K562 (cell line): ENCODE results near the gene RPS23. TPM values are rescaled to one million over a fixed set of nuclear protein-coding genes. Genes with fewer than 3 reads are reported as not detected.

ENCODE experiments used
- COPS2 ChIP-seq: fragments of 450-650 bp; conservative IDR thresholded peaks from 2 replicates; pipeline ENCODE4 v1.6.1; 2016; ENCODE audit warnings: mild to moderate bottlenecking, moderate library complexity
- EWSR1 ChIP-seq: fragments of 450-650 bp; IDR thresholded peaks from 2 replicates; pipeline ENCODE4 v1.6.1; 2018; ENCODE audit warnings: borderline replicate concordance, mild to moderate bottlenecking, low read depth, moderate library complexity; ENCODE audit not compliant: partially characterized antibody
- HNRNPL ChIP-seq: fragments of 200-400 bp; formaldehyde crosslinking; IDR thresholded peaks from 2 replicates; pipeline ENCODE4 v1.6.1; 2017; ENCODE audit warnings: low read depth, mild to moderate bottlenecking, low read length
- POLR2A ChIP-seq: fragments of 450-650 bp; conservative IDR thresholded peaks from 2 replicates; pipeline ENCODE4 v1.6.1; 2016
- RBFOX2 ChIP-seq: fragments of 200-400 bp; formaldehyde crosslinking; IDR thresholded peaks from 2 replicates; pipeline ENCODE4 v1.6.1; 2017; ENCODE audit warnings: low read depth, mild to moderate bottlenecking, low read length, moderate library complexity
- SIRT6 ChIP-seq: IDR thresholded peaks from one replicate; pipeline ENCODE4 v1.6.1; 2012; ENCODE audit warnings: low read depth, mild to moderate bottlenecking, control low read depth, inconsistent platforms, low read length, moderate library complexity
- SNRNP70 ChIP-seq: fragments of 200-400 bp; formaldehyde crosslinking; optimal IDR thresholded peaks from 2 replicates; pipeline ENCODE3; 2017; ENCODE audit warnings: low read depth, low read length
- XRCC3 ChIP-seq: fragments of 450-650 bp; IDR thresholded peaks from 2 replicates; pipeline ENCODE4 v1.6.1; 2017; ENCODE audit warnings: mild to moderate bottlenecking, moderate library complexity
- ZNF175 ChIP-seq: fragments of 200-800 bp; sonication (Bioruptor generic); IDR thresholded peaks from 2 replicates; pipeline ENCODE4 v1.6.1; 2016; ENCODE audit warnings: low read depth, mild to moderate bottlenecking, missing genetic modification characterization, missing compliant biosample characterization
- polyA plus RNA-seq, 8 experiments: library from polyadenylated mRNA; depleted of rRNA in 4 of 8; stranded (reverse) in 5 of 8; unstranded in 3 of 8; fragments of >200 nt; fragmentation: Nextera tagmentation in 2 of 8; fragmentation: Illumina TruSeq in 1 of 8; extraction: Ambion mirVana in 2 of 8; extraction: Trizol in 1 of 8; gene quantifications; 2 replicates each; pipeline versions ENCODE4 v1.2.1 to v1.2.3, GENCODE V29; 2011 to 2014; ENCODE audit warnings: inconsistent platforms in 1 of 8, missing spikeins in 1 of 8
- total RNA-seq, 7 experiments: library from RNA; depleted of rRNA in 6 of 7; stranded (reverse); fragments of >200 nt in 6 of 7; fragmentation: Illumina TruSeq in 2 of 7; extraction: Trizol in 2 of 7; gene quantifications; 2 replicates each; pipeline versions ENCODE4 v1.2.1 to v1.2.3, GENCODE V29; 2011 to 2021; ENCODE audit warnings: low replicate concordance in 1 of 7
- TF ChIP-seq, protein P1 (sequence below), 2 experiments: fragments of 450-650 bp in 1 of 2; sonication (generic) in 1 of 2; formaldehyde crosslinking in 1 of 2; IDR thresholded peaks; 2 replicates each; pipeline versions ENCODE4 v1.7.1 to v1.9.0; 2016 to 2022; ENCODE audit warnings: inconsistent platforms in 1 of 2, mild to moderate bottlenecking in 1 of 2, missing genetic modification reagents in 1 of 2

RPS23 gene
- total and polyA plus RNA-seq, 9 of the 15 experiments (the other 6 are each of a cell fraction or from before 2014, with no cell fraction given) = 3,252 to 10,689 (median 6,302) TPM

- TF ChIP-seq, protein P1, sequence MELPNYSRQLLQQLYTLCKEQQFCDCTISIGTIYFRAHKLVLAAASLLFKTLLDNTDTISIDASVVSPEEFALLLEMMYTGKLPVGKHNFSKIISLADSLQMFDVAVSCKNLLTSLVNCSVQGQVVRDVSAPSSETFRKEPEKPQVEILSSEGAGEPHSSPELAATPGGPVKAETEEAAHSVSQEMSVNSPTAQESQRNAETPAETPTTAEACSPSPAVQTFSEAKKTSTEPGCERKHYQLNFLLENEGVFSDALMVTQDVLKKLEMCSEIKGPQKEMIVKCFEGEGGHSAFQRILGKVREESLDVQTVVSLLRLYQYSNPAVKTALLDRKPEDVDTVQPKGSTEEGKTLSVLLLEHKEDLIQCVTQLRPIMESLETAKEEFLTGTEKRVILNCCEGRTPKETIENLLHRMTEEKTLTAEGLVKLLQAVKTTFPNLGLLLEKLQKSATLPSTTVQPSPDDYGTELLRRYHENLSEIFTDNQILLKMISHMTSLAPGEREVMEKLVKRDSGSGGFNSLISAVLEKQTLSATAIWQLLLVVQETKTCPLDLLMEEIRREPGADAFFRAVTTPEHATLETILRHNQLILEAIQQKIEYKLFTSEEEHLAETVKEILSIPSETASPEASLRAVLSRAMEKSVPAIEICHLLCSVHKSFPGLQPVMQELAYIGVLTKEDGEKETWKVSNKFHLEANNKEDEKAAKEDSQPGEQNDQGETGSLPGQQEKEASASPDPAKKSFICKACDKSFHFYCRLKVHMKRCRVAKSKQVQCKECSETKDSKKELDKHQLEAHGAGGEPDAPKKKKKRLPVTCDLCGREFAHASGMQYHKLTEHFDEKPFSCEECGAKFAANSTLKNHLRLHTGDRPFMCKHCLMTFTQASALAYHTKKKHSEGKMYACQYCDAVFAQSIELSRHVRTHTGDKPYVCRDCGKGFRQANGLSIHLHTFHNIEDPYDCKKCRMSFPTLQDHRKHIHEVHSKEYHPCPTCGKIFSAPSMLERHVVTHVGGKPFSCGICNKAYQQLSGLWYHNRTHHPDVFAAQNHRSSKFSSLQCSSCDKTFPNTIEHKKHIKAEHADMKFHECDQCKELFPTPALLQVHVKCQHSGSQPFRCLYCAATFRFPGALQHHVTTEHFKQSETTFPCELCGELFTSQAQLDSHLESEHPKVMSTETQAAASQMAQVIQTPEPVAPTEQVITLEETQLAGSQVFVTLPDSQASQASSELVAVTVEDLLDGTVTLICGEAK (IDR thresholded peaks at IDR 0.05) = 0 out of 2 replicates have a peak, but pooled peaks have one; percentile 47
- TF ChIP-seq, protein P1 (CRISPR knock-in tag; IDR thresholded peaks at IDR 0.05) = no peak
- TF ChIP-seq EWSR1 = peak; percentile 9
- TF ChIP-seq POLR2A = peak; percentile 9; the same call in 1 of the 2 replicates
- no peak for TF ChIP-seq XRCC3
- peak; percentile 77 for TF ChIP-seq RBFOX2
- peak; percentile 61 for TF ChIP-seq HNRNPL
- TF ChIP-seq SIRT6 = no peak
- TF ChIP-seq ZNF175 (CRISPR knock-in tag) = 0 out of 2 replicates have a peak, but pooled peaks have one; percentile 20
- no peak for TF ChIP-seq COPS2
- peak; percentile 15 for TF ChIP-seq SNRNP70
- TF ChIP-seq, all 486 proteins: peak for 11
These were observed 1.1 kb downstream of the RPS23 start (continued) for GRCh38 chr5:82276800-82277612.
